Right lobe of liver (tissue), 6 donors: ENCODE data around the gene NFE2L3. TPM values are rescaled to one million over a fixed set of nuclear protein-coding genes. Genes with fewer than 3 reads are reported as not detected.

Experiments
- ATAC-seq, 4 donors: fragments of 200-7000 bp; cut with Tn5 transposase; one replicate each; pipeline ENCODE4 v1.9.1; 2020; ENCODE audit warnings: mild to moderate bottlenecking in 4 of 4, moderate library complexity in 4 of 4
- DNase-seq, 3 donors: peaks; one replicate each; pipeline ENCODE4 v3.0.0-alpha.2; 2020
- H3K27ac ChIP-seq, 3 donors: fragments of 200-600 bp; one replicate each; pipeline ENCODE4 v1.8.0; 2022
- H3K27me3 ChIP-seq, 2 donors: fragments of 200-600 bp; one replicate each; pipeline ENCODE4 v1.8.0; 2022
- H3K36me3 ChIP-seq, 4 donors: fragments of 200-600 bp; sonication (generic) in 1 of 4; one replicate each; pipeline versions ENCODE4 v1.5.1 to v1.8.0; 2017 to 2022; ENCODE audit warnings: control low read depth in 1 of 4
- H3K4me1 ChIP-seq, 4 donors: fragments of 200-600 bp; sonication (generic) in 1 of 4; one replicate each; pipeline versions ENCODE4 v1.5.1 to v1.8.0; 2017 to 2022; ENCODE audit warnings: control low read depth in 1 of 4
- H3K4me3 ChIP-seq, 3 donors: fragments of 200-600 bp; one replicate each; pipeline ENCODE4 v1.8.0; 2022
- H3K9me3 ChIP-seq, 4 donors: fragments of 200-600 bp; sonication (generic) in 1 of 4; one replicate each; pipeline versions ENCODE4 v1.5.1 to v1.8.0; 2017 to 2022; ENCODE audit warnings: control low read depth in 1 of 4
- POLR2A ChIP-seq: fragments of 450-650 bp; IDR thresholded peaks from one replicate; pipeline ENCODE4 v1.6.1; 2017; ENCODE audit warnings: antibody characterized with exemption, mild to moderate bottlenecking
- WGBS: methylation state at CpG from one replicate; pipeline ENCODE4 v1.1.6; 2018; ENCODE audit warnings: low coverage, low lambda C conversion rate; ENCODE audit not compliant: insufficient coverage; ENCODE audit errors: missing lambda C conversion rate; 5-methylcytosine and 5-hydroxymethylcytosine counted together
- intact Hi-C, 2 donors: fragments of 100-400 bp; cut with DNase I; formaldehyde crosslinking; loops; one replicate each; pipeline versions ENCODE4 v1.11.2 to v1.14.1; 2022
- total RNA-seq, 6 experiments: library from RNA; depleted of rRNA in 2 of 6; stranded (reverse); fragments of >200 nt in 2 of 6; fragmentation: NEBNext Ultra II Directional in 3 of 6; extraction: Animal tissue kit (Norgen Biotek cat#: 25700) in 3 of 6; gene quantifications; one replicate each; pipeline versions ENCODE4 v1.1.0 to v1.2.4, GENCODE V29; 2016 to 2023
- TF ChIP-seq, protein P1 (sequence below), 4 donors: fragments of 200-600 bp in 3 of 4; fragments of 450-650 bp in 1 of 4; IDR thresholded peaks; one replicate each; pipeline versions ENCODE4 v1.5.1 to v1.8.0; 2016 to 2022; ENCODE audit warnings: antibody characterized with exemption in 4 of 4, mild to moderate bottlenecking in 2 of 4
- donor health status: DM: no; HTN: yes; CAD: no.
- donor health status: DM: no; HTN: no; CAD: no.
- donor health status: DM: no; HTN: no; CAD: no.
- donor health status: DM: no; HTN: yes; CAD: no.
- donor health status: DM: no; HTN: yes; CAD: no.

The NFE2L3 gene
- total RNA-seq, 6 experiments from 2014 or later, result 0.13 to 2.0 (median 0.54) TPM

DNA sequence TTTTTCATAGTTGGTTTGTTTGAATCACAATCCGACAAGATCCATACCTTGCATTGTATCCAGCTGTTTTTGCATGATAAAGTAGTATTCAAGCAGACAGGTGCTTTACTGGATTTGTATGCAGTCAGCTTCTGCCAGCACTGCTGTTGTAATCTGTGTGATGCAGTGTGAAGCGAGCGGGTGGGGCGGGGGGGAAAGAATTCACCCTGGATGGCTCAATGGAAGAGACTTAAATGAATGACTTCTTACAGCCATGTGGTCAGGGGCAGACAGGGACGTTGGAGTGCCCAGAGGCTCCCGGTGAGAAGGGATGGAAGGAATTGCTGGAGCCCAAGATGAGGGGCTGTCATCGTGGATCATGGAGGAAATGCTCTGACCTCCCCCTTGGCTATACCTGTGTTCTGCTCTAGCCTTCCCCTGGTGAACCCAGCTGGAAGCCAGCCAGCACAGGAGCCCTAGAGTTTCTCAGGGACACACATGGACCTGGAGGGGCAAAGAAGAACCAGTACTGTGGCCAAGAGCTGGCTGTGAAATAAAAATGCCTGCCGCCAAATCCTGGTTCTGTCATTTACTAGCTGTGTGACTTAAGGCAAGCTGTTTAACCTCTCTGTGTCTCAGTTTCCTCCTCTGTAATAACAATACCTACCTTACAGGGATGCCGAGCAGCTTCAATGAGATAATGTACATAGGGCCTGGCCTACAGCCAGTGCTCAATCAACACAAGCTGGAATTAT is 14.1 kb downstream of the NFE2L3 start:
- DNase-seq, result no peak
- peaks cover 0 to 5% (median 0%) of the 10 kb centered on the region in 4 donors for H3K4me1 ChIP-seq
- no peak overlapping the region for H3K27ac ChIP-seq
- ATAC-seq, result no peak
- TF ChIP-seq POLR2A, result no peak
- TF ChIP-seq, protein P1, sequence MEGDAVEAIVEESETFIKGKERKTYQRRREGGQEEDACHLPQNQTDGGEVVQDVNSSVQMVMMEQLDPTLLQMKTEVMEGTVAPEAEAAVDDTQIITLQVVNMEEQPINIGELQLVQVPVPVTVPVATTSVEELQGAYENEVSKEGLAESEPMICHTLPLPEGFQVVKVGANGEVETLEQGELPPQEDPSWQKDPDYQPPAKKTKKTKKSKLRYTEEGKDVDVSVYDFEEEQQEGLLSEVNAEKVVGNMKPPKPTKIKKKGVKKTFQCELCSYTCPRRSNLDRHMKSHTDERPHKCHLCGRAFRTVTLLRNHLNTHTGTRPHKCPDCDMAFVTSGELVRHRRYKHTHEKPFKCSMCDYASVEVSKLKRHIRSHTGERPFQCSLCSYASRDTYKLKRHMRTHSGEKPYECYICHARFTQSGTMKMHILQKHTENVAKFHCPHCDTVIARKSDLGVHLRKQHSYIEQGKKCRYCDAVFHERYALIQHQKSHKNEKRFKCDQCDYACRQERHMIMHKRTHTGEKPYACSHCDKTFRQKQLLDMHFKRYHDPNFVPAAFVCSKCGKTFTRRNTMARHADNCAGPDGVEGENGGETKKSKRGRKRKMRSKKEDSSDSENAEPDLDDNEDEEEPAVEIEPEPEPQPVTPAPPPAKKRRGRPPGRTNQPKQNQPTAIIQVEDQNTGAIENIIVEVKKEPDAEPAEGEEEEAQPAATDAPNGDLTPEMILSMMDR (IDR thresholded peaks at IDR 0.05), result no peak
- 66% methylated on average over 8 of the region's 9 CpGs for WGBS
- no peaks in the 10 kb centered on the region for H3K9me3 ChIP-seq
- H3K27me3 ChIP-seq, result no peaks in the 10 kb centered on the region
- no peaks in the 10 kb centered on the region for H3K36me3 ChIP-seq
- intact Hi-C loops, result no loop called here
- H3K4me3 ChIP-seq, result no peak overlapping the region

DNA sequence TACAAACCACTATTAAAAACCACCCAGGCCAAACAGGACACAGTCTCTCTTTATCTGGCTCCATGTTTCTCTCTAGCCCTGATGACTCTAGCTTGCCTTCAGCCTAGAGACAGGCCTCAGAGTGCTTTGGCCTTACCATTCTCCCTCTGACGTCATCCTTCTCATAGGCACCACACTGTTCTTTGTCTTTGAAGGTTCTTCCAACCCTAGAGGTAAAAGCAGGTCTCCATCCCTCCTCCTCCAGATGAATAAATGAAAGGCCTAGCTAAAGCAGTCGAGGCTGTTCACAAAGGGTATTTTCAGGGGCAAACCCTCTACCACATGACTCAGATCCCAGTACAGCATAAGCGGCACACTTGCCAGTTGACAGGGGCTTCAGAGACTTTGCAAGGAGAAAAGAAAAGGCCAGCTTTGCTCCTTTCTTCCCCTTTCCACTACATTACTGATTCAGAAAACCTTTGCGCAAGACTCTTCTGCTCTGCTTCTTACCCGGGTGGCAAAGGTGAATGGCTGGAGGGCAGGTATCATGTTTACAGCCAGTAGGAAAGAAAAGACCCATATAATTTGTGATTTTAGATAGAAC is 14.8 kb downstream of the NFE2L3 start:
- intact Hi-C loops, result no loop called here
- 79% methylated on average over 5 of the region's 5 CpGs for WGBS
- no peak for DNase-seq
- Histone ChIP-seq H3K36me3 (no peaks in the 10 kb centered on the region), H3K9me3 (no peaks in the 10 kb centered on the region), H3K4me1 (peaks cover 0 to 5% (median 0%) of the 10 kb centered on the region in 4 donors), H3K27ac (no peak overlapping the region), H3K27me3 (no peaks in the 10 kb centered on the region), H3K4me3 (no peak overlapping the region)
- no peak for TF ChIP-seq POLR2A
- ATAC-seq, result peak in 1 of 4 donors; percentile 18

DNA sequence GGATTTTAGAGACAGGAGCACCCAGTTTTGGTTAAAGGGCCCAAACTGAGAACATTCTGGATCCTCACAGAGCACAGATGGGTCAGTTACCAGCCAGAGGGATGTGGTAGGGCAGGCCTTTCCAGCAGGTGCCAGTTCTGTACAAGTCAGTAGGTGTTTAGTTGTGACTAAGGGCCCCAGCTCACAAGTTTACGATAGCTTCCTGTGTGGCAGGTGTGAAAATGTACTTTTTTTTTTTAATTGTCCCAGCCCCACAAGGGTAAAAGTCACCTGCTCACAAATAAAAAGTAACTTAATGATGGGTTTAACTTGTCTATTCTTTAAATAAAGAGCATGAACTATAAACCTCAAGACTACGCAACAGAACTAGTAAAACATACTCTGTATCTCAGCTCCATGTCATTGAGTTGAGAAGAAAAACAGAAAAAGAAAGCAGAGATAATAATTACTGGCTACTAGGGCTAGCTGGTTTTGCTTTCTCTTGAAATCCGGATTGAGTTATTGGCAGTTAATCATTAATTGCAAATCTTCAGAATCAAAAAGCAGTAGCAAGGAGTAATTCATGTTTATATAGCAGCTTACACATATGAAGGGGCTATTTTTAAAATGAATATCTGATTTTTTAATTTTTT is 15.4 kb downstream of the NFE2L3 start:
- 55% methylated on average over 3 of the region's 3 CpGs for WGBS
- DNase-seq (no peak), ATAC-seq (peak; percentile 50 to 67 (median 55))
- no peak overlapping the region for H3K27ac ChIP-seq
- H3K9me3 ChIP-seq, result no peaks in the 10 kb centered on the region
- H3K4me1 ChIP-seq, result peaks cover 0 to 5% (median 0%) of the 10 kb centered on the region in 4 donors
- TF ChIP-seq POLR2A, result no peak
- TF ChIP-seq, protein P1 (IDR thresholded peaks at IDR 0.05), result no peak
- H3K4me3 ChIP-seq, result no peak overlapping the region
- intact Hi-C loops, result no loop called here
- H3K27me3 ChIP-seq, result no peaks in the 10 kb centered on the region
- H3K36me3 ChIP-seq, result no peaks in the 10 kb centered on the region

DNA sequence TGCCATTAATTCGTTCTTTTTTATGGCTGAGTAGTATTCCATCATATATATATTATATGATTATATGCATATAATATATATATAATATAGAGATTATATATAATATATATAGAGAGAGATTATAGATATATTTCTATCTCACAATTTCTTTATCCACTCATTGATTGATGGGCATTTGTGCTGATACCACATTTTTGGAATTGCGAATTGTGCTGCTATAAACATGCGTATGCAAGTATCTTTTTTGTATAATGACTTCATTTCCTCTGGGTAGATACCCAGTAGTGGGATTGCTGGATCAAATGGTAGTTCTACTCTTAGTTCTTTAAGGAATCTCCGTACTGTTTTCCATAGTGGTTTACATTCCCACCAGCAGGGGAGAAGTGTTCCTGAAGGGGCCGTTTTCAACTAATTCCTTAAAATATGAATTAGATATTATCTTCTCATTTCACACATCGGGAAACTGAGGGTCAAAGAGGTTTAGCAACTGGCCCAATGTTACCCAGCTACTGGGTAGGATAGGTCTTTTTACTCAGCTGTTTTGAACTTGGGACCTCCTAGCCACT is 16.5 kb downstream of the NFE2L3 start:
- Histone ChIP-seq H3K4me3 (no peak overlapping the region), H3K36me3 (no peaks in the 10 kb centered on the region), H3K27me3 (no peaks in the 10 kb centered on the region), H3K4me1 (peaks cover 0 to 5% (median 0%) of the 10 kb centered on the region in 4 donors), H3K27ac (no peak overlapping the region), H3K9me3 (no peaks in the 10 kb centered on the region)
- ATAC-seq, result no peak
- DNase-seq, result no peak
- no peak for TF ChIP-seq POLR2A
- TF ChIP-seq, protein P1 (IDR thresholded peaks at IDR 0.05), result no peak
- 80% methylated on average over 6 of the region's 6 CpGs for WGBS
- intact Hi-C loops, result no loop called here
